GM21360 (cell line): Measurements from ENCODE around the gene RTN4R.
"Not testable (repeated sequence)": the region's sequence is repeated elsewhere in the genome, so short reads cannot be mapped to it uniquely, and the experiment has no call there.

Source experiments
- ATAC-seq: cut with Tn5 transposase; IDR thresholded peaks from one replicate; pipeline ENCODE4 v1.9.1; 2021; ENCODE audit warnings: mild to moderate bottlenecking, moderate library complexity; ENCODE audit not compliant: unreplicated experiment

Gene RTN4R

DNA sequence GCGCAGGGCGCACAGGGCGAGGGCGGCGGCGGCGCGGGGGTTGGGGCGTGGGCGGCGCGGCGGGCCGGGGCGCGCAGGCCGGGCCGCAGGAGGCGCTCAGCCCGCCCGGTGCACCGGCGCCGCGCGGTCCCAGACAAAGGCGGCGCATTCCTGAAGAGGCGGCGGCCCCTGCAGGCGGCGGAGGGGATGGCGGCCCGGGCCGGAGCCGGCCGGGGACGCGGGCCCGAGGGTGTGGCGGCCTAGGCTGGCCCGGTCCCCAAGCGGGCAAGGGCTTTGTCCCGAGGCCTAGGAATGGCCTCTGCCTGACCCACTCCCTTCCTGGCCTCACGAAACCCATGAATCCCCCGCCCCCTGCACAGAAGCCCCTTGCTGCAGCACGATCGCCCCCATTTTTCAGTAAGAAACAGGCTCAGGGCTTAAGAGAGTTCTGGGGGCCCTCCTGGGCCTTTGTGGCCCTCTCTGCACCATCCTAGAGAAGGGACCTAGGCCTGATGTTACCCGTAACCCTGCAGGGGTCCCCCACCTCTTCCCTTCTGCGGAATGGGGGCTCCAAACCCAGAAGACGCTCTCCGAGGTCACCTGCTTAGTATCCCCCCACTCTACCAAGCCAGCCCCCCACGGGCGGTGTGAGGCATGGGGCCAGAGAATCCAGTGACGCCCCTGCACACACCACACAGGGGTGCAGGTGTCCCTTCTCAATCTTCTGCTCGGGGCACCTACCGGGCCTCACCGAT, at the start of gene RTN4R:
Gene RTN4R (minus strand): TSS at position 40 of the 734 bp plus-strand sequence. CDS start 226 bp downstream, outside the sequence.
- ATAC-seq, result no peak

DNA sequence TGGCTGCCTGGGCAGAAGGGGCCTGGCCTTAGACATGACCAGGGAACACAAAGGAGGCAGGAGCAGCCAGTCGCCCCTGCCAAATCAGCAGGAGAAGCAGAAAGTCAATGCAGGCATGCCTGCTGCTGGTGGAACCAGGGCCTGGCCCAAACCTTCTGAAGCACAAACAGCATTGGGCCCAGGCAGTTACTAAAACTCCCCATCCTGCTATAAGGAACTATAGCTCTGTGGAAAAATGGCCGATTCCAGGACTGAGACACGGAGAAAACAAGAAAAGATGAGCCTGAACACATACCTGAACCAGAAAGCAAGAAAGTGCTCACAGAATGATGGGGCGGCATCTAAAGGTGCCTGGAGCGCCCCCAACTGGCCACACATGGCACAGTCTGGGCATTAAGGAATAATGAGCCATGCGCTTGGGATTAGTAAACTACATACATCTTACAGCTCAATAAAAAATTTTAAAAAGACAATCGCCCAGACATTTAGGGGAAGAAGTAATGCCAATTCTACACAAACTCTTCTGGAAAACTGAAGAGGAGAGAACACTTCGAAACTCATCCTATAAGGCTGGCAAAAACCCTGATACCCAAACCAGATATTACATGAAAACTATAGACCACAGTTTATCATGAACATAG, 49.4 kb upstream of the RTN4R start:
- not testable (repeated sequence) for ATAC-seq

DNA sequence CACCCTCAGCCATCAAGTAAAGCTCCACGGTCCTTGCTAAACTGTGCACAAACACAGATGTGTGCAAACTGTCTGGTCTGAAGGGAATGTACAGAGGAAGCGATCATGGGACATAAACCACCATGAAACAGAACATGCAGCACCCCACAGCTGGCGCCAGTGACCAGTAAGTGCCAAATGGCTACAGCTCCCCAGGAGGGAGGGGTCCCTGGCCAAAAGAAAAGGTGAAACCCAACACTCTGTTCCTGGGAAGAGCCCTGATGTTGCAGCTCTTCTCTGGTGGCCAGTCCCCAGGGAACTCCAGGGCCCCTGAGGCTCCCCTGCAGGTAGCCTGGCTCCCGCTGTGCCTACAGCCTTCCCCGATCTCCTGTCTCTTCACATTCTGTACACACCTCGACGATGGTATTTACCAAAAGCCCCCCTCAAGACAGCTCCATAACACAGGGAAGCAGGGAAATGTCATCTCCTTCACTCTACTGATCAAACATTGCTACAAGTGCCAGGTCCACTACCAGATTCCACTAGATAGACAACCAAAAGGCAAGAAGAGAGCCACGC, 48.8 kb upstream of the RTN4R start:
- ATAC-seq, result no peak

DNA sequence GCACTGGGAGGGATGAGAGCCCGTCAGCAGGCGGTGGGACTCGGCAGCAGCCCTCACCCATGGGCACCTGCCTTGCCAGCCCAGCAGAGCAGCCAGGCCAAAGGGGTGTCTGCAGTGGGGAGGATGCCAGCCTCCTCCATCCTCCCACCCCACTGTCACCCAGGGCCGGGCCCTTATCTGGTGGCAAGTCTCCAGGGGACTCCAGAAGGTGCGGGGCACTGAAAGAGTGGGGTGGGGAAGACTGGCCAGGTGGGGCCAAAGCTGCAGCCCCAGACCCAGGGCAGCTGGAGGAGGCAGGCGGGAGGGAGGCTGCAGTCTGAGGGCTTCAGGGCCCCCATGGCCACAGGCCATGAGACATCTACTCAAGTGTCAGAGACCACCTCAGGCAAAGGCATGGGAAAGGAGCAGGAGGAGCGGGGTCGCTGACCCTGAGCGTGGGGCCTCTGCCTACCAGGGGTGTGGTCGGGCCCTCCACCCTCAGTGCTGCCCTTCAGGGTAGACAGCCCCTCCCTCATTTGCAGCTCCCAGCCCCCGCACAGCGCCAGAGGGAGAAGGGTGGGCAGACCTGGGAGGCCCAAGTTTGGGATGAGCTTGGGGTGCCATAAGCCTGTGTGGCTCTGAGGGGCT, 48.2 kb upstream of the RTN4R start:
- no peak for ATAC-seq

DNA sequence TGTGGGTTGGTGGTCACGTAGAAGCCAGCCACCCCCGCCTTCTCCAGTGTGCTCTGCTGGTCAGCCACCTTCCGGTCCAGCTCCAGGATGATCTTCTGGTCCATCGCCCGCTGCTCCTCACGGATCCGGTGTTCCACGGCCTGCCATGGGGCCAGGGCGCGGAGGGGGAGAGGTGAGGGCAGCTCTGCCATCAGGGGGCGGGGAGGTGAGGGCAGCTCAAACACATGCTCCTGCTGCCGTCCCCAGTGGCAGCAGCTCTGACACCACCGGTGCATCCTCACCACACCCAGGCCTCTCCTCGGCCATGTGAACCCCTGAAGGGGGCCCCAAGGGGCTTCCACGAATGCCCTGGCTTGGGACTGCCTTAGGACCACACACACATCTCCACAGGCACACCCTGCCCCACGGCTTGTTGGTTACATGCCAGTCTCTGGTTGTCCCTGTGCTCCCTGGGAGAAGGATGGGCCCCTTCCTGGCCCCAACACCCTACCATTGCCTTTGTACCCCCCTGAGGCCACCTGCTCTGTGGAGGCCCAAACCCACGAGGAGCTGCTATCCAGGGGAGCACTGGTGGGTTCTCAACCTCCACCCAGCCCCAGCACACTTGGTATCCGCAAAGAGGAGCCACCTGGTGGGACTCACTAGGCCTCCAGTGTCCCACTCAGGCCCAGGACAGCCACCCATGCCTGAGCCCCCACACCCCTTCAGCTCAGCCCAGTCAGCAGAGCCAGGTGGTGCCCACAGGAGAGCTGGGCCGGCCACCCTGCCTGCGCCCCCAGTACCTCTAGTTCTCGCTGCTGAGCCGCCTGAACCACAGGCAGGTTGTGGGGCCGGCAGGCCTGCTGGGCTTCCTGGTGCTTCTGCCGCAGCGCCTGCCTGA, 47.5 kb upstream of the RTN4R start:
- no peak for ATAC-seq

DNA sequence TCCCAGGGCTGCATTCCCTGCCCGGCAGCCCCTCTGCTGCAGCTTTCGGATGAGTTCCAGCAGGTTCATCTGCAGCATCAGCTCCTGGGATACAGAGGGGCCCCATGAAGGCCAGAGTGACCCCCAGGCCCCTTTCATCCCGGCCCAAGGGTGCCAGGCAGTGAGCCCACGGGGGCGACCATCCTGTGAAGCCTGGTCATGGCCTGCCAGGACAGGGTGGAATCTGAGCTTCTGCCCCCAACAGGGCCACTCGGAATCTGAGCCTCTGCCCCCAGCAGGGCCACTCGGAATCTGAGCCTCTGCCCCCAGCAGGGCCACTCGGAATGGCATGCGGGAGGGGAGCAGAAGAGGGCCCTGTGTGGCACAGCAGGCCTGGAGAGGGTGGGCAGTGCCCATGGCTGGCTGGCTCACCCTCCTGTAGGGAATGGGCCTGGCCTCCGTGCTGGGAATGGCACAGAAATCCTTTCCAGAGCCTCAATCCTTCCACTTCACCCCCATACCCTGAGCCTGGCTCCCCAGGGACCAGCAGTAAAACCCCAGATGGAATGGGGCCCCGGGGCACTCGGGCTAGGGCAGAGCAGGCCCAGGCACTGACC, 46.7 kb upstream of the RTN4R start:
- not testable (repeated sequence) for ATAC-seq

DNA sequence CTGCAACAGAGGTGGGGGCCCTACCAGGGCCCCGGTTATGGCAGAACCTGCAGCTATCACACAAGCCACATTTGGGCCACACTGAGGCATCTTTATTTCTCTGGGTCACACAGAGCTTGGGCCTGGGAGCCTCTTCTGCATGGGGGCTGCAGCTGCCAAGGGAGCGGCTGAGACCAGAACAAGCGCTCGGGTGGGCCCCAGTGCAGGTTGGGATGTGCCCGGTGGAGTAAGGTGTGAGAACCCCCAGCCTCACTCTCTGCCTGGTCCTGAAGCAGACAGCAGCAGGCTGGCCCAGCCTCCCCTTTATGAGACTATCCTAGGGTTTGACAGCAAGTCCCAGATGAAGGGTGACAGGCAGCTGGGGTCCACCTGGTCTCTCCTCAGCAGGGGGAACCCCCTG, 46.1 kb upstream of the RTN4R start:
- not testable (repeated sequence) for ATAC-seq

DNA sequence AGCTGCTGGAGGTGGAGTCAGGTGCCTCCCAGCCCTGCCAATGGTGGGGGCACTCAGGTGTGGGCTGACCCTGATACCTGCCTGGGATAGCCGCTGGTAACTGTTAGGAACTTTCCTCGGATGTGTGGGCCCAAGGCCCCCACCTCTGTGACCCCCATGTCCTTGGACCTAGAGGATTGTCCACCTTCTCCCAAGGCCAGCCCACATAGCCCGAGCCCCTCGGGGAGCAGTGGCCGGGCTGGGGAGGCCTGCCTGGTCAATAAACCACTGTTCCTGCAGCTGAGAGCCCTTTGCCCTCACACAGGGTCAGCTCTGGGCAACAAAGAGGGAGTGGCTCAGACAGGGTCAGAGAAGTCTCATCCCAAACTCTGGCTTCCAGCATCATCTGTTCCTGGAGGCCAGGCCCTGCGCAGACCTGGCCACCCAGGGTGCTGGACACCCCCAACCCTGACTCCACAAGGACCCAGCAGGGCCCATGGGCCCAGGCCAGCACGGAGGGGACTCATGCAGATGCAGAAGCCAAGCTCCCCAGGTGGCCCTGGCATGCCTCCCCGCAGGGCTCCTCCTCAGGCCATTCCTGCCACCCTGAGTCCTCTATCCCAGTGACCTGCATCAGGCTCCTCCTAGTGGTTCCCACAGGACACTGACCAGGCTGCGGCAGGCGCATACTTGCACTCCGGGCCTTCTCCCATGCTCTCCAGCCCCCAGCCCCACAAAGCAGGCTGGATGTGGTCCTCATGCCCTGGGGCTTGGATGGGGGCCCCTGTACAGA, 45.4 kb upstream of the RTN4R start:
- ATAC-seq, result not testable (repeated sequence)

DNA sequence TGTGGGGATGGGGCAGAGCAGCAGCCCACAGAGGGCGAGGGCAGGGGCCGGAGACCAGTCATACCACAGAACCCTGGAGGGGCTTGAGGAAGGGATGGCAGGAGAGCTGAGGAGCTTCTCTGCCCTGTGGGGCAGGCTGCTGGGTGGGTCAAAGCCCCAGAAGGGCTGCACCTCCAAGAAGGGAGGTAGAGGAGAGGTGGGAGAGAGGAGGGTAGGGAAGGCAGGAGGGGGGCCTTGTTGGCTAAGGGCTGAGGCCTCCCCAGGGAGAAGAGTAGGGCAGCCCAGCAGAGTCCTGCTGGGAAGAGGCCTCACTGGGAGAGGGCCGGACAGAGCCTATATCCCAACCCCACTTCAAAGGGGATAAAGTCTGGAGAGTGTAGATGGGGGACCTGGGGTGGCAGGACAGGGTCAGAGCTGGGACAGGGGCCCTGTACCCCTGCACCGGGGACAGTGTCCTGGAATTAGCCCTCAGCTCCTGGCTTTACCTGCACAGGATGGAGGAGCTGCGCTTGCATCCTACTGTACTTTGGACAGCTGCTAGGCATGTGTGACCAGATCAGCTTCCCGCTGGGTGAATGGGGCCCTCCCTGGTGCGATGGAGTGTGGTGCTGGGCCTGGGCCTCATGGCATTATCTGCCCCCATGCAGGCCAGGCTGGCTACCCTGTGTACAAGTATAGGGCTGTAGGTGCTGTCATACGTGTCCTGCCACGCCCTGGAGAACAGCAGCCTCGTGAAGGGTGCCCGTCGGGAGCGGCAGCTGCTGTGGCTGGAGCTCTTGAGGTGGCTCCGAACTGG, 44.5 kb upstream of the RTN4R start:
- no peak for ATAC-seq

DNA sequence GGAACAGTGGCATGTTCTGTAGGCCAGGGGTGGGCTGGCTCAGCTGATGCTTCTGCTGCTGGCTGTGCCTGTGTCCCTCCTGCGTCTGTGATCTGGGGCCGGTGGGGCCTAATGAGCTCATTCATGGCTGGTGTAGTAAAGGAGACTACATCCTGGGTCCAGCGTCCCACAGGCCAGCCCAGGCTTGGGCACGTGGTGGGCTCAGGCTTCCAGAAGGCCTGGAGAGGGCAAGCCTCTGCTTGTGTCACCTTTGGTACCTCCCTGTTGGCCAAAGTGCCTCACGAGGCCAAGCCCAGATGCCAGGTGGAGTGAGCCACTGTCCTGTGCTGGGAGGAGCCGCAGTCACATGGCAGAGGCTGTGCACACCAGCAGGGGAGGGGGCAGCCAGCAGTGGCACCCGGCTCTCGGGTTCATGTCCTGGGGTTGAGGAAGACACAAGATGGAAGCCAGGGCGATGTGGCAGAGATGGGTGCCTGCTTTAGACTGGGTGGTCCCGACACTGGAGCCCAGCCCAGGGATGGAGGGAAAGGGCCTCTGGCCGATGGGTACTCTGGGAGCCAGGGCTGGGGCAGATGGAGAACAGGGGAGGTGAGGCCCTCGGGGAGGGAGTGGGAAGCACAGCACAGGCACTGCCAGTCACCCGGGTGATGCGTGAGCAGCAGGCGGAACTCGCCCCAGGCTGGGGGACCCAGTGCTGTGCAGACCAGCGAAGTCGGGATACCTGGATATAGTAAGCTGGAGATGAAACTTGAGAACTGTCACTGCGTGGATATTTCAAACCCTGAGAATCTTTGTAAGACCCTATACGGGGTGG, 43.3 kb upstream of the RTN4R start:
- not testable (repeated sequence) for ATAC-seq

DNA sequence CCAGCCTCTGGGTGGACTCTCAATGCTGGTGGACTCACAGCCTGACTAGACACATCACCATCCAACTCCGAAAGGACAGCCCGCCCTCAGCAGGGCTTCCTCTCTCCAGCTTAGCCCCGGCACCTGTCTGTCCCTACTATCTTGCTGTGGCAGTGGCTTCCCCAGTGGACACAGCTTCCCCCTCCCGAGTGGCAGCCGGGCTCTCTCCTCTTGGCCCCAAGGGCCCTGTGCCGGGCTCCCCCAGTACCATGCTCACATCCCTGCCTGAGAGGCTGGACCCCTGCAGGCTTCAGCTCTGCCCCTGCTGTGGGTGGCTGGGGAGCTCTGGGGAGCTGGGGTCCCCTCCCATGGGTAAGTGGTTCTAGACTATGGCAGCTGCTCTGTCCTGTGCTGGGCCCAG, 42.7 kb upstream of the RTN4R start:
- not testable (repeated sequence) for ATAC-seq

DNA sequence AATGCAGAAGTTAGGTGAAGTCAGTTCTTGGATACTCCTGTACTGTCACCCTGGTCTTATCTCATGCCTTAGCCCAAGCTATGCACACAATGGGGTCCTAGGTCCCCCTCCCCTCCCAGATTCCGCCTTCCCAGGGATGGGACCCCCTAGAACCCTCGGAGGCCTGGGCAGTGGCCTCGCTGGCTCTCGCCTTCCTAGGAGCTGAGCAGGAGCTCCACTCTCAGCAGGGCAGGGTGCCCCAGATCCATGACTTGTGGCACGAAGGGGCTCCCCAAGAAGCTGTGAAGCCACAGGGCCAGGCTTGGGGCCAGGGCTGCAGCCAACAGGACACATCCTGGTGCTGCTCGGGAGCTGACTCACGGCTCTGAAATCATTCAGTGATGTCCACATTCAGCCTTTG, 42.1 kb upstream of the RTN4R start:
- ATAC-seq, result not testable (repeated sequence)

DNA sequence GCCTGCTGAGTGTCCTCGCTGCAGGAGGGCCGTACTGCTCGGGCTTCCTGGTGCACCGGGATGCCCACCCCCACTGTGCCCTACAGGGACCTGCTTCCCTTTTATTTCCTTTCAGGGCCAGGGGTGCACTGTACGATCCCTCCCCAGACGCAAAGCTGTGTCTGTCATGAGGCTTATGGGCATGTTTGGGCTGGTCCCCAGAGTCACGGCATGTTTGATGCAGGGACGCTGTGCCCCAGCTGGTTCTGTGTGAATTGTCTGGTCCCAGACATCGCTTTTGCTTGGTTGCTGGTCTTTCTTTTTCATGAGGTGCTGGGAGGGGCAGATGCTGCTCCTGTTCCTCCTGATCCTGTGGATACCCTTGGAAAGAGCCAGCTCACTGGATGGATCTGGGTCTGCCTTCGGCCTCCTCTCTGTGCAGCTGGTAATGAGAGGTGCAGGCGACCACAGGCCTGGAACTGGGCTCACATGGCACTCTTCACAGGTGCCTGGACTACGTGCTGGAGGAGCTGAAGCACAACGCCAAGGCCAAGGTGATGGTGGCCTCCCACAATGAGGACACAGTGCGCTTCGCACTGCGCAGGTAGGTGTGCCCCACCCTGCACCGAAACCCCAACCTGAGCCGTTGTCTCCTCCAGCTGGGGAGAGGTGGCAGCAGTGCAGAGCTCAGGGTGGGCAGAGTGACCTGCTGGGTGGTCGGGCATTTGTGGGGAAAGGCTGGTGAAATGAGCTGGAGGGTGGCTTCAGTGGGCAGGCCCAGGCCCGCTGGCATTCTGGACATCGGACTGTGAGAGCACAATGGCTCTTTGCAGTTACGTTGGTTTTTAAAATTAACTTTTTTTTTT, 40.9 kb upstream of the RTN4R start:
- ATAC-seq, result not testable (repeated sequence)

DNA sequence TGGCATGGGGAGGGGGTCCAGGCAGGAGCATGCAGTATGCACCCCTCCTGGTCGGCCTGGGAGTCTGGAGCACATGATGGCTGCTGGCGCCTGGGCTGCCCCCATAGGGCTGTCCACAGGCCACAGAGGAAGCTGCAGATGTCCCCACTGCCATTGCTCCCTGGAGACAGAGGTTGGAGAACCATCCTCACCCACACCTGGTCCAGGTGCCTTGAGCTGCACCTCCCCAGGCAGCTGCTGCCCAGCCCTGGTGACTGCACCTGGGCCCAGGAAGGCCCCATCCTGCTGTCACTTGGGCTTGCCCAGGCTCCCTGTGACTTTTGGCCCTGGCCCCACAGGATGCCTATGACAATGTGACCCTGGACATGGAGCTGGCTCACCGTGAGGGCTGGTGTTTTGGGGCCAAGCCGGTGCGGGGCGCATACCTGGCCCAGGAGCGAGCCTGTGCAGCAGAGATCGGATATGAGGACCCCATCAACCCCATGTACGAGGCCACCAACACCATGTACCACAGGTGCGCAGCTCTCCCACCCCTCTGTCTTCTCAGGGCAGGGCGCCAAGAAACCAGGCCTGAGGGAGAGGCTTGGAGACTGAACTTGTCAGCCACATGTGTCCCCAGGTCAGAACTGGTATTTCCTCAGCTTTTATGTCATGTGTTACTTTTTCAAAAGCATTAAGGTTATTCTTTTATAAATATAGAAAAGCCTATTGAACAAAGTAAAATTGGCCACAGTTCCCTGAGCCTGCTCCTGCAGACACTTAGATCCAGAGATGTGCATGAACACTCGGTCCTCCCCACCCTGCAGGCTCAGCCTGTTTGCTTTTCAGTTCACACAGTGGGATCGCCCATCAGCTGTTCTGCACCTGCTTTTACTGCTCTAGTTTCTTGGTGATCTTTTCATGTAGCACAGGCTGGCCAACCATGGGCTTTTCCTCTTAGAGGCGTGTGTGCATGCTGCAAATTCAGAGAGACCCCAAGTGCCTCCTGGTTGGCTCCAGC, 39.6 kb upstream of the RTN4R start:
- not testable (repeated sequence) for ATAC-seq

DNA sequence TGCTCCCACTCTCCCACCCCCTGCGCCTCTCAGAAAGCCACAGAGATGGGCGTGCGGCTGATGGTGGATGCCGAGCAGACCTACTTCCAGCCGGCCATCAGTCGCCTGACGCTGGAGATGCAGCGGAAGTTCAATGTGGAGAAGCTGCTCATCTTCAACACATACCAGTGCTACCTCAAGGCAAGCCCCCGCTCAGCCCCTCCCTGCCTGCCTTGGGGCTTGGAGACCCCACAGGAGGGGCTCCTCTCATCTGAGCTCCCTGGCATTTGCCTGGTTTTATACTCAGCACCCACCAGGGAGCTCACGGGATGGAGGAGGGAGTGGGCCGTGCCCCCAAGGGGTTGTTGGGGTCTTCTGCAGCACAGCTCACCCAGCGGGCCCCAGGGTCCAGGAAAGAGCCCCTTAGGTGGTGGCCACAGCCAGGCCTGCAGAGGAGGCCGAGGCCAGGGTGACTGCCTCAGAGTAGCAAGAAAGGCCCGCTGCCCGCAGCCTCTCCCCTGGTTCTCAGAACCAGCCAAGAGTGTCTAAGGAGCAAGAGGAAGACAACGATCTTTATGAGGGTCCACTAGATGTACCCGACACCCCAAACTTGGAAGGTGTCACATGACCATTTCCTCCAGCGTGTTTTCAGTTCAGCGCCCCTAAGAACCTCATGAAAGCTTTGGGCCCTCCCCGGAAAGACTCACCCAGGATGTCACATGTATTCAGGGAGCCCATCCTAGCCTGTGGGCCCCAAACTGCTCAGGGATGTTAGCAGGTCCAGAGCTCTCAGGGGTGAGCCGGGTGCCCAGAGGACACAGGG, 38.7 kb upstream of the RTN4R start:
- not testable (repeated sequence) for ATAC-seq
